ENCODE data around the gene DDAH1. TPM values are rescaled to one million over a fixed set of nuclear protein-coding genes. Genes with fewer than 3 reads are reported as not detected.

DDAH1 gene
- total and polyA plus RNA-seq, 4 donors = 25.8 to 42.7 (median 31.7) TPM

GRCh38 chr1:85447006-85447943 is 17.7 kb downstream of the DDAH1 start:
- H3K4me1 ChIP-seq (ENCODE audit: control insufficient read depth in 4 of 4, insufficient read depth in 4 of 4, low read length in 3 of 4) = peaks cover 6 to 37% (median 25%) of the 10 kb centered on the region in 4 donors
- no peaks in the 10 kb centered on the region for H3K27me3 ChIP-seq (ENCODE audit: control insufficient read depth in 4 of 4, insufficient read depth in 4 of 4, low read length in 3 of 4)
- peak overlapping the region; percentile 68 to 69 for H3K27ac ChIP-seq (ENCODE audit: low read depth in 1 of 2, low read length in 2 of 2)
- DNase-seq (ENCODE audit: low spot score) = no peak
- WGBS = 45% methylated on average over 4 of the region's 4 CpGs
- H3K36me3 ChIP-seq (ENCODE audit: control insufficient read depth in 4 of 4, insufficient read depth in 3 of 4, low read depth in 1 of 4, low read length in 3 of 4) = no peaks in the 10 kb centered on the region
- no peak overlapping the region for H3K4me3 ChIP-seq (ENCODE audit: low read depth in 1 of 3, low read length in 3 of 3)
- H3K9me3 ChIP-seq (ENCODE audit: control insufficient read depth in 4 of 4, low read length in 3 of 4) = no peaks in the 10 kb centered on the region
- H3K9ac ChIP-seq (ENCODE audit: low read depth in 1 of 2, low read length in 2 of 2) = no peak overlapping the region
- no peak for TF ChIP-seq TAF1 (conservative IDR thresholded peaks at IDR 0.05)
- TF ChIP-seq SP1 (IDR thresholded peaks at IDR 0.05) = peak; percentile 30
- peak in 1 of 2 donors; percentile 22 for TF ChIP-seq GABPA (IDR thresholded peaks at IDR 0.05 in 1 of 2, conservative IDR thresholded peaks at IDR 0.05 in 1 of 2)
- TF ChIP-seq EGR1 (IDR thresholded peaks at IDR 0.05; ENCODE audit: low read depth in 2 of 2) = no peak
- peak; percentile 13 for TF ChIP-seq ATF3 (IDR thresholded peaks at IDR 0.05)
- peak; percentile 23 to 58 for TF ChIP-seq RXRA (IDR thresholded peaks at IDR 0.05)
- no peak for TF ChIP-seq ZBTB33 (IDR thresholded peaks at IDR 0.05)
- peak; percentile 13 to 28 for TF ChIP-seq RAD21 (IDR thresholded peaks at IDR 0.05)
- no peak for TF ChIP-seq NR2F2 (IDR thresholded peaks at IDR 0.05)
- peak; percentile 28 for TF ChIP-seq REST (IDR thresholded peaks at IDR 0.05)
- TF ChIP-seq FOXA2 (IDR thresholded peaks at IDR 0.05) = no peak
- peak; percentile 36 for TF ChIP-seq YY1 (IDR thresholded peaks at IDR 0.05)
- TF ChIP-seq CTCF (IDR thresholded peaks at IDR 0.05; ENCODE audit: low read depth, low read length, missing input control) = no peak
- peak in 1 of 2 donors; percentile 34 for TF ChIP-seq JUND (IDR thresholded peaks at IDR 0.05)
- peak; percentile 35 for TF ChIP-seq HNF4G (IDR thresholded peaks at IDR 0.05)
- peak; percentile 76 to 77 for TF ChIP-seq HNF4A (conservative IDR thresholded peaks at IDR 0.05)
- TF ChIP-seq FOXA1 (IDR thresholded peaks at IDR 0.05) = no peak
- no peak for TF ChIP-seq MAX (IDR thresholded peaks at IDR 0.05)
